Measurements from ENCODE around the gene NCOA5. TPM values are rescaled to one million over a fixed set of nuclear protein-coding genes. Genes with fewer than 3 reads are reported as not detected.

Gene NCOA5
- total and polyA plus RNA-seq, 9 of the 15 experiments (the other 6 are each of a cell fraction or from before 2014, with no cell fraction given): 3.9 to 22.8 (median 13.8) TPM

DNA sequence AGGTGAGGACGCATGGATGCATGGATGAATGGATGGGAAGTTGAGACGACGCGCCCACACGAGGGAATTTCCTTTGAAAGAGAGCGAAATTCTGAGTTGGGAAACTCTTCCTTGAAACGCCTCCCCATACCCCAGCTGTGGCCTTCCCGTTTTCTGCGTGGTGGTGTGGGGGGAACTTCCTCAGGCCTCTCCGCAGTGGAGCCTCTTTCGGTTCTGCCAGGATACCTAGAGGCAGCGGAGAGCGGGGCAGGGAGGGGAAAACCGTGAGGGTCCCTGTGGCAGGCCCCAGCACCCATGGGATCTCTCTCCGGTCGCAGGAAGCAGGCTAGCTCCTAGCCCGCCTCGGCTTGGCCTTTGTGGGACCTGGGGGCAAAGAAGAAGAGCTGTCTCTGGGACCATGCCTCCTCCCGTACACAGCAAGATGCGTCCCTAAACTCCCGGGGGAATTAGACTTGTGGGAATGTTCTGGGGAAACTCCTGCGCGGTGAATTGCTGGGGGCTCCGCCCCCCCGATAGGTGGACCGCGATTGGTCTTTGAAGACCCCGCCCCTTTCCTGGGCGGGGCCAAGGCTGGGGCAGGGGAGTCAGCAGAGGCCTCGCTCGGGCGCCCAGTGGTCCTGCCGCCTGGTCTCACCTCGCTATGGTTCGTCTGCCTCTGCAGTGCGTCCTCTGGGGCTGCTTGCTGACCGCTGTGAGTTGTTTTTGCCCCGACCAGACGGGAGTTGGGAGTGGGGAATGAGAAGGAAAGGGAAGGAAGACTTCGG, 28.1 kb upstream of the NCOA5 start, which contains the start of gene CD40 (continued):
- no peak for TF ChIP-seq FOXA3 (CRISPR knock-in tag; conservative IDR thresholded peaks at IDR 0.05 in 1 of 2, IDR thresholded peaks at IDR 0.05 in 1 of 2)

DNA sequence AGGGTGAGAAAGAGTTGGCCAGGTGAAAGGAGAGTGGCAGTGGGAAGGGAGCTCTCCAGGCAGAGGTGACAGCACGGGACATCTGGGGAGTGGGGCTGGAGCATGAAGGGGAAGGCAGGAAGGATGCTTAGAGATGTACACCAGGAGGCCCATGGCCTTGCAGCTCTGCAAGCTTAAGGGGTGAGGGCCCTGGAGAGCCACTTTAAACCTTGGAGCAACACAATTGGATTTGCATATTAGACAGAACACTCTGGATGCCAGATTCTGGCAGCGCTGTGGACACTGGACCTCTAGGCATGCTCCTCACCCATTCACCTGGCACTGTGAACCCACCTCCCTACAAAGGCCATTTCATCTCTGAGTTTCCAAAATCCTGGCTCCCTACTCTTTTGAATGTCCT, 24.7 kb upstream of the NCOA5 start:
- Histone ChIP-seq H3K4me2 (ENCODE audit: insufficient read depth, low read length) (no peak overlapping the region), H3K27me3 (ENCODE audit: control insufficient read depth in 2 of 2, insufficient read depth in 2 of 2, low read length in 2 of 2) (peaks cover 11 to 18% of the 10 kb centered on the region in 2 experiments), H3K36me3 (ENCODE audit: control insufficient read depth, insufficient read depth, low read length) (no peaks in the 10 kb centered on the region), H3K9me3 (replicated peaks; ENCODE audit: control insufficient read depth, insufficient read depth, low read depth, low read length) (0 out of 2 replicates have a peak, but pooled peaks cover 1% of the 10 kb centered on the region), H3K9ac (ENCODE audit: insufficient read depth in 1 of 2, low read depth in 2 of 2, low read length in 2 of 2) (no peak overlapping the region), H3K79me2 (ENCODE audit: control insufficient read depth, insufficient read depth, low read length) (no peaks in the 10 kb centered on the region), H2AFZ (ENCODE audit: low read depth, low read length) (no peak overlapping the region), H4K20me1 (replicated peaks; ENCODE audit: control insufficient read depth, insufficient read depth, low read length) (0 out of 2 replicates have a peak, but pooled peaks cover 9% of the 10 kb centered on the region), H3K27ac (ENCODE audit: extremely low read depth, low read depth, low read length) (no peak overlapping the region), H3K4me1 (replicated peaks in 1 of 2; ENCODE audit: control insufficient read depth in 2 of 2, insufficient read depth in 2 of 2, low read length in 2 of 2) (peaks cover 0 to 12% of the 10 kb centered on the region in 2 experiments; a peak in 2 of 5 replicates), H3K9me1 (ENCODE audit: control insufficient read depth, insufficient read depth, low read length) (no peaks in the 10 kb centered on the region), H3K4me3 (no peak overlapping the region)
- WGBS (ENCODE audit: insufficient coverage, low coverage, missing lambda C conversion rate): 8% methylated on average over 2 of the region's 2 CpGs
- TF ChIP-seq XRCC5 (IDR thresholded peaks at IDR 0.05; ENCODE audit: low read depth, low read length) (no peak), ZNF165 (CRISPR knock-in tag; IDR thresholded peaks at IDR 0.05; ENCODE audit: borderline replicate concordance) (no peak), RAD21 (CRISPR knock-in tag; conservative IDR thresholded peaks at IDR 0.05 in 1 of 2, IDR thresholded peaks at IDR 0.05 in 1 of 2) (no peak), SMARCB1 (IDR thresholded peaks at IDR 0.05; ENCODE audit: insufficient read length, low read depth) (no peak), CHCHD3 (CRISPR knock-in tag; IDR thresholded peaks at IDR 0.05) (no peak), TRIM28 (IDR thresholded peaks at IDR 0.05) (no peak), MBD2 (IDR thresholded peaks at IDR 0.05; ENCODE audit: borderline replicate concordance, low read depth) (no peak), HDAC1 (IDR thresholded peaks at IDR 0.05) (no peak), ZNF695 (CRISPR knock-in tag; IDR thresholded peaks at IDR 0.05) (no peak), HMGN3 (IDR thresholded peaks at IDR 0.05; ENCODE audit: borderline replicate concordance, extremely low read depth, insufficient read length, low read depth, low read length) (no peak), MAZ (CRISPR knock-in tag; conservative IDR thresholded peaks at IDR 0.05 in 1 of 2, IDR thresholded peaks at IDR 0.05 in 1 of 2) (no peak)
- TF ChIP-seq, protein P1, sequence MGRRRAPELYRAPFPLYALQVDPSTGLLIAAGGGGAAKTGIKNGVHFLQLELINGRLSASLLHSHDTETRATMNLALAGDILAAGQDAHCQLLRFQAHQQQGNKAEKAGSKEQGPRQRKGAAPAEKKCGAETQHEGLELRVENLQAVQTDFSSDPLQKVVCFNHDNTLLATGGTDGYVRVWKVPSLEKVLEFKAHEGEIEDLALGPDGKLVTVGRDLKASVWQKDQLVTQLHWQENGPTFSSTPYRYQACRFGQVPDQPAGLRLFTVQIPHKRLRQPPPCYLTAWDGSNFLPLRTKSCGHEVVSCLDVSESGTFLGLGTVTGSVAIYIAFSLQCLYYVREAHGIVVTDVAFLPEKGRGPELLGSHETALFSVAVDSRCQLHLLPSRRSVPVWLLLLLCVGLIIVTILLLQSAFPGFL (CRISPR knock-in tag; IDR thresholded peaks at IDR 0.05): no peak
- TF ChIP-seq, protein P2, sequence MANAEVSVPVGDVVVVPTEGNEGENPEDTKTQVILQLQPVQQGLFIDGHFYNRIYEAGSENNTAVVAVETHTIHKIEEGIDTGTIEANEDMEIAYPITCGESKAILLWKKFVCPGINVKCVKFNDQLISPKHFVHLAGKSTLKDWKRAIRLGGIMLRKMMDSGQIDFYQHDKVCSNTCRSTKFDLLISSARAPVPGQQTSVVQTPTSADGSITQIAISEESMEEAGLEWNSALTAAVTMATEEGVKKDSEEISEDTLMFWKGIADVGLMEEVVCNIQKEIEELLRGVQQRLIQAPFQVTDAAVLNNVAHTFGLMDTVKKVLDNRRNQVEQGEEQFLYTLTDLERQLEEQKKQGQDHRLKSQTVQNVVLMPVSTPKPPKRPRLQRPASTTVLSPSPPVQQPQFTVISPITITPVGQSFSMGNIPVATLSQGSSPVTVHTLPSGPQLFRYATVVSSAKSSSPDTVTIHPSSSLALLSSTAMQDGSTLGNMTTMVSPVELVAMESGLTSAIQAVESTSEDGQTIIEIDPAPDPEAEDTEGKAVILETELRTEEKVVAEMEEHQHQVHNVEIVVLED (CRISPR knock-in tag; IDR thresholded peaks at IDR 0.05): no peak
- TF ChIP-seq, protein P3, sequence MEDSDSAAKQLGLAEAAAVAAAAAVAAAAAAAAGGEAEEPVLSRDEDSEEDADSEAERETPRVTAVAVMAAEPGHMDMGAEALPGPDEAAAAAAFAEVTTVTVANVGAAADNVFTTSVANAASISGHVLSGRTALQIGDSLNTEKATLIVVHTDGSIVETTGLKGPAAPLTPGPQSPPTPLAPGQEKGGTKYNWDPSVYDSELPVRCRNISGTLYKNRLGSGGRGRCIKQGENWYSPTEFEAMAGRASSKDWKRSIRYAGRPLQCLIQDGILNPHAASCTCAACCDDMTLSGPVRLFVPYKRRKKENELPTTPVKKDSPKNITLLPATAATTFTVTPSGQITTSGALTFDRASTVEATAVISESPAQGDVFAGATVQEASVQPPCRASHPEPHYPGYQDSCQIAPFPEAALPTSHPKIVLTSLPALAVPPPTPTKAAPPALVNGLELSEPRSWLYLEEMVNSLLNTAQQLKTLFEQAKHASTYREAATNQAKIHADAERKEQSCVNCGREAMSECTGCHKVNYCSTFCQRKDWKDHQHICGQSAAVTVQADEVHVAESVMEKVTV (CRISPR knock-in tag; IDR thresholded peaks at IDR 0.05): no peak
- POLR2A ChIA-PET: no interaction called here
- CTCF ChIA-PET (ENCODE audit: low intra/inter-chr PET ratio): no interaction called here
- intact Hi-C loops (cut with micrococcal nuclease): no loop called here
- ATAC-seq (no peak), FAIRE-seq (no peak), DNase-seq (ENCODE audit: extremely low read depth in 1 of 4, low spot score in 3 of 4) (no peak)
- in situ Hi-C loops (cut with MboI): no loop called here
- no TSS peak for BruUV-seq (replicated peaks)
